ENCODE results near the gene ANO1. TPM values are rescaled to one million over a fixed set of nuclear protein-coding genes. Genes with fewer than 3 reads are reported as not detected.
A peak's percentile ranks its signal among the peaks of the same experiment; 100 is the strongest.

ANO1 gene
- total RNA-seq, 4 donors from 2014 or later: 5.1 to 17.5 (median 14.5) TPM

DNA sequence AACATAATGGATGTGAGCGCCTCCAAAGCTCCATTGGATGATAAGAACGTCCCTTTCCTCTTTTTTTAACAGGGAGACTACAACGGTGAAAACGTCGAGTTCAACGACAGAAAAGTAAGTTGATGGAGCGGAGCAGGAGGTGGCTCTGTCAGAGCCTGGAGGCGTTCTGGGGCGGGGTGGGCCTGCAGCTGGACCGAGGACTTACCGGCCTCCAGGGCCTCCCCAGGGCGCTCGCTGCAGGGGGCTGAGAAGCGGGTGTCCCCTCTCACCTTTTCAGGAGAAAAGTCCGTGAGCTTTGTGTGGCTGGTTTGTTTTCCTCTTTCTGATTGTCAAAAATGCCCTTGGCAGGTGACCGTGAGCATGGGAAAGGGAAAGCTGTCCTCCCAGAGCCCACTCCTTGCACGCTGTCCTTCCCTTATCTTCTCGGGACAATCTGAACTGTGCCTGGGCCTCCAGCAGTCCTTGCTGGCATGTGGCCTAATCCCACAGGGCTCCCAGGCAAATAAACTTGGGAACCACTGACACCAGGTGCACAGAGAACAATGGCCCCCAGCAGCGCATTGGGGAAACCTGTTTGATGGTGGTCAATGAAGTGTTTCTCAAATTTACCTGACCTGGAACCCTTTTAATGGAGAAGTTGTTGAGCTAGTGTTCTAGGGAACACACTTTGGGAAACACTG lies 38.4 kb downstream of the ANO1 start:
- 91 to 93% methylated on average over 13 to 16 of the region's 19 CpGs for WGBS, 2 donors
- no peaks in the 10 kb centered on the region for H3K36me3 ChIP-seq
- H3K27ac ChIP-seq: no peak overlapping the region
- DNase-seq: no peak
- intact Hi-C loops (cut with DNase I): no loop called here
- TF ChIP-seq POLR2A (IDR thresholded peaks at IDR 0.05): no peak
- TF ChIP-seq, protein P1, sequence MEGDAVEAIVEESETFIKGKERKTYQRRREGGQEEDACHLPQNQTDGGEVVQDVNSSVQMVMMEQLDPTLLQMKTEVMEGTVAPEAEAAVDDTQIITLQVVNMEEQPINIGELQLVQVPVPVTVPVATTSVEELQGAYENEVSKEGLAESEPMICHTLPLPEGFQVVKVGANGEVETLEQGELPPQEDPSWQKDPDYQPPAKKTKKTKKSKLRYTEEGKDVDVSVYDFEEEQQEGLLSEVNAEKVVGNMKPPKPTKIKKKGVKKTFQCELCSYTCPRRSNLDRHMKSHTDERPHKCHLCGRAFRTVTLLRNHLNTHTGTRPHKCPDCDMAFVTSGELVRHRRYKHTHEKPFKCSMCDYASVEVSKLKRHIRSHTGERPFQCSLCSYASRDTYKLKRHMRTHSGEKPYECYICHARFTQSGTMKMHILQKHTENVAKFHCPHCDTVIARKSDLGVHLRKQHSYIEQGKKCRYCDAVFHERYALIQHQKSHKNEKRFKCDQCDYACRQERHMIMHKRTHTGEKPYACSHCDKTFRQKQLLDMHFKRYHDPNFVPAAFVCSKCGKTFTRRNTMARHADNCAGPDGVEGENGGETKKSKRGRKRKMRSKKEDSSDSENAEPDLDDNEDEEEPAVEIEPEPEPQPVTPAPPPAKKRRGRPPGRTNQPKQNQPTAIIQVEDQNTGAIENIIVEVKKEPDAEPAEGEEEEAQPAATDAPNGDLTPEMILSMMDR (IDR thresholded peaks at IDR 0.05): no peak
- H3K9me3 ChIP-seq: no peaks in the 10 kb centered on the region
- H3K4me3 ChIP-seq: no peak overlapping the region
- H3K4me1 ChIP-seq: peaks cover 0 to 2% (median 0%) of the 10 kb centered on the region in 3 donors
- peaks cover 0 to 7% (median 0%) of the 10 kb centered on the region in 4 donors for H3K27me3 ChIP-seq

DNA sequence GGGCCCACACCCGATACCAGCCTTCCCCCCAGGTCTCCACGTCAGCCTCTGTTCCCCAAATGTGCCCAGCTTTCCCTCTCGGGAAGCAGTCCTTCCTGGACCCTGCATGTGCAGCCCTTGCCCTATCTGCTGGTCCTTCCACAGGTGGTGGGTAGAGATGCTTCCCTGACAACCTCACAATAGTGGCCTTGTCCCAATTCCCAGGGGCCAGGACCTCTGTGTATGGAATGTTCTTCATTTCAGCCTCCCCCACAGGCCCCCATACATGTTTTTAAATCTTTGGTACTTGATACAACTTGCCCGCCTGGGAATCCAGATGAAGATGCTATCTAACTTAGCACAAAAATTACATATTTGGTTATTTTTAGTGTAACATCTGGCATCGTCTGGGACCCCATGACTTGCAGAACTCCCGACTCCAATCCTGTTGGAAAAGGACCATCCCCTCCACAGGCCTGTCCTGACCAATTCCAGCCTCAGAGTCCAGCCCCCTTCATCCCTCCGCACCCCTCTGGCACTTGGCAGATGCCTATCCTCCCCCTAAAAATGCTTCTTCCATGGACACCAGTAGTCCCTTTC lies 39.5 kb downstream of the ANO1 start:
- 88 to 92% methylated on average over 7 of the region's 7 CpGs for WGBS, 2 donors
- no peaks in the 10 kb centered on the region for H3K9me3 ChIP-seq
- H3K36me3 ChIP-seq: no peaks in the 10 kb centered on the region
- TF ChIP-seq, protein P1 (IDR thresholded peaks at IDR 0.05): no peak
- no peak for TF ChIP-seq POLR2A (IDR thresholded peaks at IDR 0.05)
- intact Hi-C loops (cut with DNase I): no loop called here
- H3K4me3 ChIP-seq: no peak overlapping the region
- peak overlapping the region in 2 of 4 donors; percentile 25 to 28 for H3K27ac ChIP-seq
- DNase-seq: no peak
- no peaks in the 10 kb centered on the region for H3K4me1 ChIP-seq
- peaks cover 0 to 7% (median 0%) of the 10 kb centered on the region in 4 donors for H3K27me3 ChIP-seq

DNA sequence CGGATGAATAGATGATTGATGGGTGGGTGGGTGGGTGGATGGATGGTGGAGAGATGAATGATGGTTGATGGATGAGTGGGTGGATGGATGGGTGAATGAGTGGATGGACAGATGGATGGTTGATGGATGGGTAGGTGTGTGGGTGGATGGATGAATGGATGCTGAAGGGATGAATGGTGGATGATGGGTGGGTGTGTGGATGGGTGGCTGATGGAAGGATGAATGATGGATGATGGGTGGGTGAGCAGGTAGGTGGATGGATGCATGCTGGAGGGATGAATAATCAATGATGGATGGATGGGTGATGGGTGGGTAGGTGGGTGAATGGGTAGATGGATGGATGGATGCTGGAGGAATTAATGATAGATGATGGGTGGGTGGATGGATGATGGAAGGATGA lies 40.5 kb downstream of the ANO1 start:
- WGBS, 2 donors: 89 to 94% methylated on average over 1 of the region's 1 CpG
- intact Hi-C loops (cut with DNase I): no loop called here
- no peaks in the 10 kb centered on the region for H3K4me1 ChIP-seq
- TF ChIP-seq, protein P1 (IDR thresholded peaks at IDR 0.05): no peak
- no peak for TF ChIP-seq POLR2A (IDR thresholded peaks at IDR 0.05)
- no peaks in the 10 kb centered on the region for H3K36me3 ChIP-seq
- peaks cover 0 to 7% (median 0%) of the 10 kb centered on the region in 4 donors for H3K27me3 ChIP-seq
- H3K4me3 ChIP-seq: no peak overlapping the region
- no peak for DNase-seq
- H3K9me3 ChIP-seq: no peaks in the 10 kb centered on the region
- H3K27ac ChIP-seq: no peak overlapping the region

DNA sequence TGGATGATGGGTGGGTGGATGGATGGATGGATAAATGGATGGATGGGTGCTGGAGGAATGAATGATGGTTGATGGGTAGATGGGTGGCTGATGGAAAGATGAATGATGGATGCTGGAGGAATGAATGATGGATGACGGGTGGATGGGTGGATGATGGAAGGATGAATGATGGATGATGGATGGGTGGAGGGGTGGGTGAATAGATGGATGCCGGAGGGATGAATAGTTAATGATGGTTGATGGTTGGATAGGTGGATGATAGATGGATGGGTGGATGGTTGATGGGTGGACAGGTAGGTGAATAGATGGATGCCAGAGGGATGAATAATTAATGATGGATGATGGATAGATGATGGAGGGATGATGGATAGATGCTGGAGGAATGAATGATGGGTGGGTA lies 41.4 kb downstream of the ANO1 start:
- H3K27me3 ChIP-seq: peaks cover 0 to 7% (median 0%) of the 10 kb centered on the region in 4 donors
- no peak overlapping the region for H3K27ac ChIP-seq
- H3K36me3 ChIP-seq: no peaks in the 10 kb centered on the region
- no peak for TF ChIP-seq POLR2A (IDR thresholded peaks at IDR 0.05)
- H3K4me1 ChIP-seq: peaks cover 0 to 7% (median 6%) of the 10 kb centered on the region in 3 donors
- no peaks in the 10 kb centered on the region for H3K9me3 ChIP-seq
- no peak for DNase-seq
- intact Hi-C loops (cut with DNase I): no loop called here
- WGBS, 2 donors: 92 to 98% methylated on average over 2 of the region's 2 CpGs
- H3K4me3 ChIP-seq: no peak overlapping the region

DNA sequence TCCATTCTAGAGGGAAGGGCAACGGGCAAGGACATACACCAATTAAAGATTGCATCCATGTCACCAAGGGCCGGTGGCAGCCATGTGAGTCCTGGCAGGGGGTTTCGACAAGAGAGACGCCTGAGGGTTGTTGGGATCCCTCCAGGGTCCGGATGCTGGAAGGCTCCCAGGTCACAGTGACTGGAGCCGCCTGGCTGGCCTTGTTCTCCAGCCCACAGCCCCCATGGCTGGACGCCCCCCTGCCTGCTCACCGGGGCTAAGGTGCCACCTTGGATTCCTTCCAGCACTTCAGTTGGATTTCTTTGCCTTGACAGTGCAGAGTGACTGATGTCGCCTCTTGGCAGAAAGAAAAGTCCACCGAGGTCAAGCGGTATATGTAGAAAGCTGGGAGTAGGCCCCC lies 42.6 kb downstream of the ANO1 start:
- Histone ChIP-seq H3K27ac (no peak overlapping the region), H3K4me3 (no peak overlapping the region), H3K9me3 (no peaks in the 10 kb centered on the region), H3K36me3 (no peaks in the 10 kb centered on the region), H3K27me3 (peaks cover 0 to 7% (median 0%) of the 10 kb centered on the region in 4 donors), H3K4me1 (peaks cover 0 to 13% (median 7%) of the 10 kb centered on the region in 3 donors)
- WGBS, 2 donors: 79 to 83% methylated on average over 4 to 5 of the region's 11 CpGs
- TF ChIP-seq, protein P1 (IDR thresholded peaks at IDR 0.05): no peak
- no peak for TF ChIP-seq POLR2A (IDR thresholded peaks at IDR 0.05)
- no peak for DNase-seq
- intact Hi-C loops (cut with DNase I): no loop called here
